ENCODE results near the gene MKLN1.
"Not testable (repeated sequence)": the region's sequence is repeated elsewhere in the genome, so short reads cannot be mapped to it uniquely, and the experiment has no call there.

Gene MKLN1

GRCh38 chr7:131327626-131328376, at the start of gene MKLN1:
Gene MKLN1, plus strand, starts transcription at chr7:131327876. Its CDS starts 24 bp downstream, at chr7:131327900.
- peak; percentile 89 for DNase-seq

- DNase-seq: no peak
Measured at GRCh38 chr7:131279044-131279443, 48.6 kb upstream of the MKLN1 start.

- no peak for DNase-seq
Measured at GRCh38 chr7:131281266-131282048, 46.2 kb upstream of the MKLN1 start.

DNA sequence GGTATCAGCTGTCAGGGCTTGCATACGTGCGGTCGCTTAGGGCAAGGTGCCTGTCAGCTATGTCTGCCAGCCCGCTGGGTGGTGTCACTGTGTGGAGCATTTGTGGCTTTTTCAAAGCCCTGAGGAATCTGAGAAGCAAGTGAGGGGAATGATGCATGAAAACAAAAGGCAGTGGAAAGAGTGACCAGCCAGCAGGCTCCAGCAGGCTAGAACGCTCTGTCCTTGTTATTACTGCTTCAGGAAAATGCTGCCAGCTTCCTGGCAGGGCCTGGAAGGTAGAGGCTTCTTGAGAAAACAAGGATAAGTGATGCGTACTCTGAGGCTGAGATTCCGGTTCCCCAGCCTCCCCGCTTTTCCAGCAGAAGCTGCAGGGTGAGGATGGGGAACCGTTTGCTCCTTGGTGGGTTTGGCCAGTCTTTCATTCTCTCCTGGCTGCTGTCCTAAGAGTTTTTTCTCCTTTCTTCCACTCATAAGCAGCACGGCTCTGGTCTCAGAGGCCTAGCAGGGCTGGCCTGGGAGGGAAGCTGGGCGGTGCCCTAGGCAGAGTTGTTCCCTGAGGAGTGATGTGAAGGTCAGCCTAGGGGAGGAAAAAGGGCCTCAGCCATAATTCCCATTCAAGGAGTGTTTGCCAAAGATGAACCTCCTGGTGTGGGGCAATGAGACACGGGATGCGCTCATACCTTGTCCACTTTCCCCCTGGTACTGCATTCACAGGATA, 42.8 kb upstream of the MKLN1 start:
- DNase-seq: no peak

- no peak for DNase-seq
Measured at GRCh38 chr7:131285556-131285955, 42.1 kb upstream of the MKLN1 start.

GRCh38 chr7:131288450-131288849, 39.2 kb upstream of the MKLN1 start:
- DNase-seq: no peak

GRCh38 chr7:131289051-131289450, 38.6 kb upstream of the MKLN1 start:
- DNase-seq: no peak

DNA sequence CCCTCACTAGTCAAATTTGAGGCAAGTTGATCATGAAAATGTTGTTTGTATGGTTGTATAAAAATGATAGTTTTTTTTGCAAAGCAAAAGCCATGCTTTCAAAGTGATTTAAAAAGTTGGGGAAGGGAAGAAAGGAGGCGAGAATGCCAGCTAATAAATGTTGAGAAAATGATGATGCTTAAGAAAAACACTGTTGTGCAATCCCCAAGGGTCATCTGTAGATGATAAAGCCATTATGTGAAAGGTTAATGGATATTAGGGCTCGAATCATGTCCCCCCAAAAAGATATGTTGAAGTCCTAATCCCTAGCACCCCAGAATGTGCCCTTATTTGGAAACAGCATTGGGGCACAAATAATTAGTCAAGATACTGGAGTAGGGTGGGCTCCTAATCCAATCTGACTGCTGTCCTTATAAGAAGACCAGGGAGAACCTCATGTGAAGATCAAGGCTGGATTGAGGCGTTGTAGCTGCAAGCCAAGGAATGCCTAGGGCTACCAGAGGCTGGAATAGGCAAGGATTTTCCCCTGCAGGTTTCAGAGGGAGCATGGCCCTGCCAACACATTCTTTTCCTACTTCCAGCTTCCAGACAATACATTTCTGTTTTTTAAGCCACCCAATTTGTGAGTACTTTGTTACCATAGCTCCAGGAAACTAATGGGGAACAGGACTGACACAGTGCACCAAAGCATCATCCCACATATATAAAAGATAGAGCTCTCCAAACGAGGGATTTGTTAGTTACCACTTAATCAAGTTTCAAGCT, 35.4 kb upstream of the MKLN1 start:
- DNase-seq: no peak

GRCh38 chr7:131293018-131293417, 34.7 kb upstream of the MKLN1 start:
- no peak for DNase-seq

GRCh38 chr7:131294553-131294952, 33.1 kb upstream of the MKLN1 start:
- DNase-seq: no peak

GRCh38 chr7:131298608-131298992, 29.1 kb upstream of the MKLN1 start:
- DNase-seq: no peak

DNA sequence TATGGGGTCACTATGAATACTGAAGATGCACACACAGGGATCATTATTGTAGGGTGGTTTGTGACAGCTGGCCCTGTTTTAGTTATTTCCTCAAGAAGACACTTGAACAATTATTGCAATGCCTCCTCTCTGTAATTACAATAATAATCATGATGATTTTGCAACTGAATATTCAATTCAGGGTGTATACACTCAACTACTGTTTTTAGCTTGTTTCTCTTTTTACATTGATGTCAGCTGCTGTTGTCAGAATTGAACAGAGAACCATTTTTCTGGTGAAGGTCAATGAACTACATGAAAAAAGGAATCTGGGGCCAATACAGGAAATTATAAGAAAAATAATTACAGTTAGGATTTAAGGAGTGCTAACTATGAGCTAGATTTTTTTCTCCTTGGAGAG, 28.6 kb upstream of the MKLN1 start:
- DNase-seq: no peak

DNA sequence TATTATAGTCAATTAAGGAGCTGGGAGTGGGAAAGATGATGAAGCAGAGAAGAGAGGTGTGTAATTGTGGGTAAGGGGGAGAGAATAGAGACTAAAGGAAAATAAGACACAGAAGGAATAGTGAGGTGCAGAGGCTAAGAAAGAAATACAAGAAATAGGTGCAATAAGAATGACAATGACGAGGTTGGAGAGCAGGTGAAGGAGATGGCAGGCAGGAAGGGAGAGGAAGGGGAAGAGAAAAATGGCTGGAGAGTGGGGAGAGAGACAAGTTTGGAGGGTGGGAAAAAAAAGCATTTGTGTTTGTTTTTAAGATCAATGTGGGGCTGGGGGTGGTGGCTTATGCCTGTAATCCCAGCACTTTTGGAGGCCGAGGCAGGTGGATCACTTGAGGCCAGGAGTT, 27.6 kb upstream of the MKLN1 start:
- DNase-seq: no peak

DNA sequence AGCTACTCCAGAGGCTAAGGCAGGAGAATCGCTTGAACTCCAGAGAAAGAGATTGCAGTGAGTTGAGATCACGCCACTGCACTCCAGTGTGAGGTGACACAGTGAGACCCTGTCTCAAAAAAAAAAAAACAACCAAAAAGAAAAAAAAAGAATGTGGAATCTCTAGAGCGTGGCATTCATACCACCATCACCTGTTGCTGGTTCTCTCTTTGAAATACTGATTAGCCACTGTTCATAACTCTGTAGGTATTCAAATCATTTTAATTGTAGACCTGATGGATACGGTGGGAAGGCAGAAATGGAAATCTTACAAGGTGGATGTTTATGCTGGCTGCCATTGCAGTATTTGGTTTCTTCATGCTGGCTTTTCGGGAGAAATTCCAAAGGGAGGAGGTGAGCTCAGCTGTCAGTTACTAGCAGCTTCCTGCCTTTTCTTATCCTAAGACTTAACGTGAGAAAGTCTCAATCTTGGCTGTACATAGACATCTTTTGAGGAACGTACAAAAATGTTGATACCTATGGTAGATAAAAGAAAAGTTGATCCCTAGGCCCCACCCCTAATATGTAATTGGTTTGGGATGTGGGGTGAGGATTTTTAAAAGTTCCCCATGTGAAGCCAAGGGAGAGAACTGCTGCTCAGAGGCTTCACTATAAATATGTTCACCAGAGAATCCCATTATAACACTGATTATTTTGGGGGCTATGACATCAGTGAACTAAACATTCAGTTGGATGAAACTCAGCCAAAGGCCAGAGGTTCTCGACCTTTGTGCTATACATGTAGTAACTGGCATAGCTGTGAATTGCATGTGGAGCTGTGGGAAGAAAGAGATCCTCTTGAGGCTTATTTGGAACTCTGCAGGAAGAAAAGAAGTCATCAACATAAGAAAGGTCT, 26.9 kb upstream of the MKLN1 start:
- no peak for DNase-seq

GRCh38 chr7:131302446-131302845, 25.2 kb upstream of the MKLN1 start:
- no peak for DNase-seq

DNA sequence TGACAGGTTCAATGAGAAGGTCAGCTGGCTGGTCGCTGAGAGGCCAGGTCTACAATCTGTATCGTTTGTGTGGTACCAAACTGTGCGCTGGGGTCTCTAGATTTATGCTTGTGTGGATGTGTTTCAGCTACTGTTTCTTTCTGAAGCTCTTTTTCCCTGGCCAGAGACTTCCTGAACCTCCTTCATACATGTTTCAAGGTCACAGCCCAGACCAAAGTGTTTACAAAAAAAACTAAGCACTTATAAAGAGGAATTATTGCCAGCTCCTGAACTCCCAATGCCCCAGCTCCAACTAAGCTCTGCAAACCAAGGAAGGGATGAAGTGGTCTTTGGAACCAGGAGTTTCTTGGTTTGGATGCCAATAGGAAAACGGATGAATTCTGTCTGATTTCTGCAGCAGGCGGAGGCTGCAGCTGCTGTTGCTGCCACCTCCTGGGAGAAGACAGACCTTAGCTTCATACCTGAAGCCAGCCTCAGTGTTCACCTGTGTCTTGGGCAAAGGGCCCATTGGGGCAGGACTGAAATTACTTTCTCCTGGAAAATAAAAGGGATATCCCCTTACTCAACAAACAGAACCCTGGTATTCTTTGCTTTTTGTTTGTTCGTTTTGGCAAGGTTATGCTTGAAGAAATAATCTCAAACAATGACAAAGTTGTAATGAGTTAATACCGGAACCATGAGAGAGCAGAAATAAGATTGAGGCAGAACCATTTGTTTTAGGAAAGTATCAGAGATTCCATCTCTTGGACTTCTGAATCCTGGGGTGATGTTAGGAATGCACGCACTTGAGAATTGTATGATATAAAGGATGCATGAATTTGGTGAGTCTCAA, 24.6 kb upstream of the MKLN1 start:
- peak; percentile 19 for DNase-seq

GRCh38 chr7:131305152-131305551, 22.5 kb upstream of the MKLN1 start:
- no peak for DNase-seq

GRCh38 chr7:131306041-131306440, 21.6 kb upstream of the MKLN1 start:
- not testable (repeated sequence) for DNase-seq

GRCh38 chr7:131306777-131307176, 20.9 kb upstream of the MKLN1 start:
- no peak for DNase-seq

- no peak for DNase-seq
Measured at GRCh38 chr7:131307627-131308026, 20.0 kb upstream of the MKLN1 start.

- no peak for DNase-seq
Measured at GRCh38 chr7:131312838-131313237, 14.8 kb upstream of the MKLN1 start.

Measured in activated CD4-positive, alpha-beta T cell treated with anti-CD3 and anti-CD28 coated beads, Interleukin-2, amount 50 U/mL, for 1 hour (primary cell).